Nucleus accumbens (tissue), 56 donors: ENCODE data around the gene SF3B5.
"Not testable (repeated sequence)": the region's sequence is repeated elsewhere in the genome, so short reads cannot be mapped to it uniquely, and the experiment has no call there.

Experiments used
- DNase-seq, 56 donors: peaks; one replicate each; lab custom pipeline; 2025; lab: John Stamatoyannopoulos, UW

SF3B5 gene

GRCh38 chr6:144064402-144065212 lies 30.8 kb downstream of the SF3B5 start:
- DNase-seq = peak in 8 of 56 donors; percentile 2 to 62 (median 16)

GRCh38 chr6:144063744-144064401 lies 31.5 kb downstream of the SF3B5 start:
- DNase-seq = peak in 49 of 56 donors; percentile 6 to 80 (median 34)

- no peak for DNase-seq
These were observed 32.1 kb downstream of the SF3B5 start for GRCh38 chr6:144063246-144063743.

- no peak for DNase-seq
These were observed 32.6 kb downstream of the SF3B5 start for GRCh38 chr6:144062786-144063185.

- no peak for DNase-seq
These were observed 36.2 kb downstream of the SF3B5 start for GRCh38 chr6:144059139-144059538.

- no peak for DNase-seq
These were observed 40.0 kb downstream of the SF3B5 start for GRCh38 chr6:144055121-144055931.

- DNase-seq = no peak
These were observed 41.8 kb downstream of the SF3B5 start for GRCh38 chr6:144053601-144054000.

- no peak for DNase-seq
These were observed 42.9 kb downstream of the SF3B5 start for GRCh38 chr6:144052488-144052887.

GRCh38 chr6:144049386-144049785 lies 46.0 kb downstream of the SF3B5 start:
- DNase-seq = no peak

- DNase-seq = no peak
These were observed 47.7 kb downstream of the SF3B5 start for GRCh38 chr6:144047688-144048087.

GRCh38 chr6:144046672-144047071 lies 48.7 kb downstream of the SF3B5 start:
- not testable (repeated sequence) for DNase-seq

- DNase-seq = not testable (repeated sequence)
These were observed 50.4 kb downstream of the SF3B5 start for GRCh38 chr6:144044989-144045388.
